Measurements from ENCODE around the gene PID1.
A peak's percentile ranks its signal among the peaks of the same experiment; 100 is the strongest.

PID1 gene

GRCh38 chr2:229270551-229271410, at the start of gene PID1:
Gene PID1 (minus strand): TSS chr2:229271287. CDS start chr2:229271043, 244 bp downstream.
- no peak for DNase-seq (ENCODE audit: low read depth)

GRCh38 chr2:229319558-229319957, 48.5 kb upstream of the PID1 start:
- DNase-seq (ENCODE audit: low read depth): no peak

GRCh38 chr2:229314117-229314516, 43.0 kb upstream of the PID1 start:
- no peak for DNase-seq (ENCODE audit: low read depth)

GRCh38 chr2:229313591-229313990, 42.5 kb upstream of the PID1 start:
- peak; percentile 36 for DNase-seq (ENCODE audit: low read depth)

- no peak for DNase-seq (ENCODE audit: low read depth)
These were observed 30.1 kb upstream of the PID1 start for GRCh38 chr2:229301237-229301636.

- no peak for DNase-seq (ENCODE audit: low read depth)
These were observed 29.7 kb upstream of the PID1 start for GRCh38 chr2:229300790-229301189.

- DNase-seq (ENCODE audit: low read depth): no peak
These were observed 29.3 kb upstream of the PID1 start for GRCh38 chr2:229300371-229300770.

GRCh38 chr2:229297247-229297646, 26.2 kb upstream of the PID1 start:
- DNase-seq (ENCODE audit: low read depth): no peak

- no peak for DNase-seq (ENCODE audit: low read depth)
These were observed 25.4 kb upstream of the PID1 start for GRCh38 chr2:229296536-229296935.

- DNase-seq (ENCODE audit: low read depth): no peak
These were observed 24.9 kb upstream of the PID1 start for GRCh38 chr2:229296016-229296415.

GRCh38 chr2:229287823-229288222, 16.7 kb upstream of the PID1 start:
- no peak for DNase-seq (ENCODE audit: low read depth)

- DNase-seq (ENCODE audit: low read depth): peak; percentile 69
These were observed 11.9 kb upstream of the PID1 start for GRCh38 chr2:229282758-229283546.

GRCh38 chr2:229279516-229279915, 8.4 kb upstream of the PID1 start:
- no peak for DNase-seq (ENCODE audit: low read depth)

- DNase-seq (ENCODE audit: low read depth): no peak
These were observed 4.4 kb upstream of the PID1 start for GRCh38 chr2:229275506-229275905.

- peak; percentile 37 for DNase-seq (ENCODE audit: low read depth)
These were observed 2.7 kb upstream of the PID1 start for GRCh38 chr2:229273723-229274338.

GRCh38 chr2:229273006-229273722, 2.1 kb upstream of the PID1 start:
- DNase-seq (ENCODE audit: low read depth): no peak

GRCh38 chr2:229269941-229270340, 1.1 kb downstream of the PID1 start:
- DNase-seq (ENCODE audit: low read depth): no peak

GRCh38 chr2:229269146-229269545, 1.9 kb downstream of the PID1 start:
- no peak for DNase-seq (ENCODE audit: low read depth)

- no peak for DNase-seq (ENCODE audit: low read depth)
These were observed 2.5 kb downstream of the PID1 start for GRCh38 chr2:229268626-229269025.

- DNase-seq (ENCODE audit: low read depth): no peak
These were observed 4.0 kb downstream of the PID1 start for GRCh38 chr2:229267080-229267479.

GRCh38 chr2:229265727-229266126, 5.4 kb downstream of the PID1 start:
- DNase-seq (ENCODE audit: low read depth): no peak

- no peak for DNase-seq (ENCODE audit: low read depth)
These were observed 9.5 kb downstream of the PID1 start for GRCh38 chr2:229261599-229261998.
